ENCODE results near the gene RAE1. TPM values are rescaled to one million over a fixed set of nuclear protein-coding genes. Genes with fewer than 3 reads are reported as not detected.

RAE1 gene
- total and polyA plus RNA-seq, 2 of the 4 experiments (the other 2 are of a cell fraction) = 32.8 to 80.5 TPM

DNA sequence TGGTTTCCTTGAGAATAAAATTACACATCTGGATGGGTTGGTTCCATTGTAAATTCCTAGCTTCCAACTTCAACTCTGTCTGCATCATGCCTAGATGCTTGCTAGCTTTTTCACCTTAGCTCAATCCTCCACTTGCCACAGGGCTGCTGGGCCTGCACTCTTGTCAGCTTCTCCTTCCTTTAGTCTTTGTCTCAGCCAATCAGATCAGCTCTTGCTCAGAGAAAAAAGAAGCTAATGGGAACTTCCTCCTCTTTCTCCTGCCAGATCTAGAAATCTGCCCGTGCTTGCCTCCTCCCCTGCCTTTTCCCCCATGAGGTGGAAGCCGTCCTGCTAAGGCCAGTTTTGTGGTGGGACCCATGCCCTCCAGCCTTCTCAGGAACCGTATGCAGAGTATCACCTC lies 18.5 kb downstream of the RAE1 start:
- no peak for ATAC-seq (ENCODE audit: low read depth)
- no peak overlapping the region for H2AK5ac ChIP-seq (ENCODE audit: low read depth, low read length)
- CTCF ChIA-PET = no interaction called here

More for the DNA sequence above, 18.5 kb downstream of the RAE1 start:
- Histone ChIP-seq H3K18ac (ENCODE audit: low read depth, low read length) (no peak overlapping the region), H2AFZ (replicated peaks; ENCODE audit: low read length, poor library complexity) (no peak overlapping the region), H3K27me3 (ENCODE audit: control insufficient read depth, insufficient read depth, low read length) (no peaks in the 10 kb centered on the region), H3K4me2 (ENCODE audit: low read depth, low read length) (no peak overlapping the region), H3K27ac (ENCODE audit: insufficient read depth, low read length) (no peak overlapping the region), H4K5ac (ENCODE audit: low read depth, low read length) (no peak overlapping the region), H3K23ac (ENCODE audit: low read depth, low read length) (no peak overlapping the region), H2BK120ac (ENCODE audit: low read depth, low read length) (no peak overlapping the region), H4K20me1 (ENCODE audit: insufficient read depth, low read length) (no peaks in the 10 kb centered on the region), H3K9ac (ENCODE audit: low read depth, low read length) (no peak overlapping the region), H2AK9ac (replicated peaks; ENCODE audit: low read depth, low read length, poor library complexity) (no peak overlapping the region), H2BK15ac (ENCODE audit: low read depth, low read length) (no peak overlapping the region), H3K14ac (replicated peaks; ENCODE audit: low read depth, low read length) (no peak overlapping the region), H3K9me1 (ENCODE audit: insufficient read depth, low read length) (no peaks in the 10 kb centered on the region), H2BK20ac (ENCODE audit: low read depth, low read length) (no peak overlapping the region), H3K79me1 (ENCODE audit: low read depth in 1 of 2, low read length in 2 of 2) (peaks cover 5 to 7% of the 10 kb centered on the region in 2 experiments), H3K56ac (ENCODE audit: extremely low read depth, insufficient read depth, low read length) (no peak overlapping the region), H3K4ac (ENCODE audit: low read depth, low read length) (no peak overlapping the region), H3K4me1 (ENCODE audit: control insufficient read depth, insufficient read depth, low read length) (no peaks in the 10 kb centered on the region), H3K36me3 (ENCODE audit: control insufficient read depth, insufficient read depth, low read length) (peaks cover 70% of the 10 kb centered on the region), H2BK5ac (ENCODE audit: low read depth, low read length, poor library complexity, severe bottlenecking) (no peak overlapping the region), H3K4me3 (ENCODE audit: insufficient read depth, low read depth, low read length) (no peak overlapping the region), H4K91ac (ENCODE audit: insufficient read depth, low read depth, low read length) (no peak overlapping the region), H4K8ac (ENCODE audit: low read depth in 2 of 2, low read length in 2 of 2) (no peak overlapping the region), H3K9me3 (ENCODE audit: control insufficient read depth, insufficient read depth, low read length) (no peaks in the 10 kb centered on the region)
- no peak for TF ChIP-seq BHLHE40 (IDR thresholded peaks at IDR 0.05; ENCODE audit: low read depth, low read length)
- no peak for TF ChIP-seq FOS (IDR thresholded peaks at IDR 0.05; ENCODE audit: low read depth, low read length)
- TF ChIP-seq RFX5 (IDR thresholded peaks at IDR 0.05; ENCODE audit: low read depth, low read length) = no peak
- TF ChIP-seq, protein P1, sequence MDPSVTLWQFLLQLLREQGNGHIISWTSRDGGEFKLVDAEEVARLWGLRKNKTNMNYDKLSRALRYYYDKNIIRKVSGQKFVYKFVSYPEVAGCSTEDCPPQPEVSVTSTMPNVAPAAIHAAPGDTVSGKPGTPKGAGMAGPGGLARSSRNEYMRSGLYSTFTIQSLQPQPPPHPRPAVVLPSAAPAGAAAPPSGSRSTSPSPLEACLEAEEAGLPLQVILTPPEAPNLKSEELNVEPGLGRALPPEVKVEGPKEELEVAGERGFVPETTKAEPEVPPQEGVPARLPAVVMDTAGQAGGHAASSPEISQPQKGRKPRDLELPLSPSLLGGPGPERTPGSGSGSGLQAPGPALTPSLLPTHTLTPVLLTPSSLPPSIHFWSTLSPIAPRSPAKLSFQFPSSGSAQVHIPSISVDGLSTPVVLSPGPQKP (IDR thresholded peaks at IDR 0.05; ENCODE audit: borderline replicate concordance, low read depth, low read length) = no peak
- TF ChIP-seq POLR2A (IDR thresholded peaks at IDR 0.05; ENCODE audit: low read depth, low read length) = no peak
- no peak for TF ChIP-seq NFE2L2 (IDR thresholded peaks at IDR 0.05; ENCODE audit: low read depth, low read length)
- TF ChIP-seq CEBPB (IDR thresholded peaks at IDR 0.05; ENCODE audit: low read depth, low read length) = no peak
- no peak for TF ChIP-seq SMC3 (IDR thresholded peaks at IDR 0.05; ENCODE audit: low read depth, low read length)
- TF ChIP-seq, protein P2, sequence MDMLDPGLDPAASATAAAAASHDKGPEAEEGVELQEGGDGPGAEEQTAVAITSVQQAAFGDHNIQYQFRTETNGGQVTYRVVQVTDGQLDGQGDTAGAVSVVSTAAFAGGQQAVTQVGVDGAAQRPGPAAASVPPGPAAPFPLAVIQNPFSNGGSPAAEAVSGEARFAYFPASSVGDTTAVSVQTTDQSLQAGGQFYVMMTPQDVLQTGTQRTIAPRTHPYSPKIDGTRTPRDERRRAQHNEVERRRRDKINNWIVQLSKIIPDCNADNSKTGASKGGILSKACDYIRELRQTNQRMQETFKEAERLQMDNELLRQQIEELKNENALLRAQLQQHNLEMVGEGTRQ (IDR thresholded peaks at IDR 0.05; ENCODE audit: low read depth, low read length) = no peak
- TF ChIP-seq MXI1 (IDR thresholded peaks at IDR 0.05; ENCODE audit: borderline replicate concordance, low read depth, low read length) = no peak
- no peak for TF ChIP-seq MAFK (IDR thresholded peaks at IDR 0.05; ENCODE audit: low read depth, low read length)
- TF ChIP-seq, protein P3, sequence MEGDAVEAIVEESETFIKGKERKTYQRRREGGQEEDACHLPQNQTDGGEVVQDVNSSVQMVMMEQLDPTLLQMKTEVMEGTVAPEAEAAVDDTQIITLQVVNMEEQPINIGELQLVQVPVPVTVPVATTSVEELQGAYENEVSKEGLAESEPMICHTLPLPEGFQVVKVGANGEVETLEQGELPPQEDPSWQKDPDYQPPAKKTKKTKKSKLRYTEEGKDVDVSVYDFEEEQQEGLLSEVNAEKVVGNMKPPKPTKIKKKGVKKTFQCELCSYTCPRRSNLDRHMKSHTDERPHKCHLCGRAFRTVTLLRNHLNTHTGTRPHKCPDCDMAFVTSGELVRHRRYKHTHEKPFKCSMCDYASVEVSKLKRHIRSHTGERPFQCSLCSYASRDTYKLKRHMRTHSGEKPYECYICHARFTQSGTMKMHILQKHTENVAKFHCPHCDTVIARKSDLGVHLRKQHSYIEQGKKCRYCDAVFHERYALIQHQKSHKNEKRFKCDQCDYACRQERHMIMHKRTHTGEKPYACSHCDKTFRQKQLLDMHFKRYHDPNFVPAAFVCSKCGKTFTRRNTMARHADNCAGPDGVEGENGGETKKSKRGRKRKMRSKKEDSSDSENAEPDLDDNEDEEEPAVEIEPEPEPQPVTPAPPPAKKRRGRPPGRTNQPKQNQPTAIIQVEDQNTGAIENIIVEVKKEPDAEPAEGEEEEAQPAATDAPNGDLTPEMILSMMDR (conservative IDR thresholded peaks at IDR 0.05; ENCODE audit: low read depth, low read length) = no peak
- TF ChIP-seq MAZ (IDR thresholded peaks at IDR 0.05; ENCODE audit: borderline replicate concordance, low read depth, low read length) = no peak
- no peak for TF ChIP-seq CHD1 (IDR thresholded peaks at IDR 0.05; ENCODE audit: low read depth, low read length)
- no peak for TF ChIP-seq RCOR1 (IDR thresholded peaks at IDR 0.05; ENCODE audit: insufficient replicate concordance, low read length)
- in situ Hi-C loops (cut with MboI; ENCODE audit: low sequenced_read_pairs) = loop anchor here (25.0 kb wide), 1 partner anchor 982 kb away; the partner anchor contains the start of genes AURKA and CSTF1
- POLR2A ChIA-PET (ENCODE audit: unreplicated experiment) = no interaction called here
- dilution Hi-C loops (cut with HindIII; ENCODE audit: low sequenced_read_pairs, unreplicated experiment) = no loop called here
- WGBS, 2 experiments (ENCODE audit: extremely low coverage in 2 of 2, insufficient read length in 1 of 2) = no CpG with 5 or more reads among the region's 3 CpGs
- no TSS peak for BruUV-seq (replicated peaks)
- DNase-seq = no peak
- intact Hi-C loops (cut with micrococcal nuclease) = no loop called here

All from IMR-90 (cell line).